K562 (cell line): Measurements from ENCODE around the gene SUMO3. TPM values are rescaled to one million over a fixed set of nuclear protein-coding genes. Genes with fewer than 3 reads are reported as not detected.

Experiments used
- ATAC-seq: fragments of 200-7000 bp; cut with Tn5 transposase; 3 replicates; pipeline ENCODE4 v1.9.1; 2020; ENCODE audit warnings: moderate library complexity
- BruUV-seq: library from RNA; stranded (reverse); fragments of 400-500 nt; replicated peaks from 2 replicates; lab custom pipeline; 2021; lab: Mats Ljungman, UMichigan
- CTCF ChIA-PET: fragments of 300-600 bp; formaldehyde crosslinking; extraction: SDS; loops from one replicate; lab custom pipeline; 2021; ENCODE audit warnings: low intra/inter-chr PET ratio; lab: Yijun Ruan, JAX
- POLR2A ChIA-PET: fragments of 300-600, 350-650 bp; sonication (Branson Sonifier 250); formaldehyde crosslinking; extraction: SDS; loops from one replicate; lab custom pipeline; 2021; ENCODE audit warnings: antibody characterized with exemption, inconsistent platforms; lab: Yijun Ruan, JAX
- DNase-seq, 4 experiments: peaks; one replicate each; pipeline versions ENCODE4 v3.0.0 to v3.0.0-alpha.2; 2011 to 2018; ENCODE audit warnings: low spot score in 3 of 4, mixed read lengths in 3 of 4; ENCODE audit errors: extremely low read depth in 1 of 4
- FAIRE-seq: peaks from 2 replicates; lab custom pipeline; 2011; peaks lifted over from hg19 to GRCh38; lab: Jason Lieb, UNC
- H2AFZ ChIP-seq: 2 replicates; pipeline ENCODE4 v1.6.0; 2011; ENCODE audit warnings: low read depth, low read length, control low read depth, inconsistent platforms
- H3K27ac ChIP-seq: fragments of 200-600 bp; 3 replicates; pipeline ENCODE4 v1.8.0; 2011; ENCODE audit warnings: low read depth, mild to moderate bottlenecking, control low read depth, inconsistent platforms, low read length, moderate library complexity, mixed read lengths; ENCODE audit errors: extremely low read depth
- H3K27me3 ChIP-seq, 2 experiments: fragments of 300-600 bp in 1 of 2; 2 replicates in 1 of 2; 3 replicates in 1 of 2; pipeline versions ENCODE4 v1.6.0 to v1.8.0; 2011; ENCODE audit warnings: inconsistent platforms in 2 of 2, low read length in 2 of 2, mild to moderate bottlenecking in 1 of 2, mixed read lengths in 1 of 2, moderate library complexity in 1 of 2; ENCODE audit not compliant: control insufficient read depth in 2 of 2, insufficient read depth in 2 of 2
- H3K36me3 ChIP-seq: fragments of 300-600 bp; 3 replicates; pipeline ENCODE4 v1.8.0; 2011; ENCODE audit warnings: mild to moderate bottlenecking, low read length, inconsistent platforms; ENCODE audit not compliant: control insufficient read depth, insufficient read depth
- H3K4me1 ChIP-seq, 2 experiments: fragments of 200-600 bp in 1 of 2; replicated peaks in 1 of 2; 2 replicates in 1 of 2; 3 replicates in 1 of 2; pipeline versions ENCODE4 v1.5.1 to v1.8.0; 2011; ENCODE audit warnings: inconsistent platforms in 2 of 2, low read length in 2 of 2, mild to moderate bottlenecking in 1 of 2, mixed read lengths in 1 of 2, moderate library complexity in 1 of 2; ENCODE audit not compliant: control insufficient read depth in 2 of 2, insufficient read depth in 2 of 2
- H3K4me2 ChIP-seq: 2 replicates; pipeline ENCODE4 v1.6.1; 2011; ENCODE audit warnings: low read length, control low read depth, inconsistent platforms, mixed read lengths; ENCODE audit not compliant: insufficient read depth
- H3K4me3 ChIP-seq: fragments of 200-600 bp; sonication (generic), shearing (Covaris generic); 2 replicates; pipeline ENCODE4 v1.5.1; 2016; ENCODE audit warnings: control low read depth, inconsistent platforms
- H3K79me2 ChIP-seq: fragments of 200-600 bp; 3 replicates; pipeline ENCODE4 v1.8.0; 2011; ENCODE audit warnings: low read length, inconsistent platforms; ENCODE audit not compliant: control insufficient read depth, insufficient read depth
- H3K9ac ChIP-seq, 2 experiments: 2 replicates each; pipeline versions ENCODE4 v1.6.0 to v1.6.1; 2011; ENCODE audit warnings: low read depth in 2 of 2, low read length in 2 of 2, control low read depth in 1 of 2, inconsistent platforms in 1 of 2, mild to moderate bottlenecking in 1 of 2, mixed read lengths in 1 of 2; ENCODE audit not compliant: insufficient read depth in 1 of 2
- H3K9me1 ChIP-seq: one replicate; pipeline ENCODE4 v1.6.0; 2011; ENCODE audit warnings: inconsistent platforms, mild to moderate bottlenecking, low read length, moderate library complexity; ENCODE audit not compliant: control insufficient read depth, insufficient read depth
- H3K9me3 ChIP-seq: replicated peaks from 2 replicates; pipeline ENCODE4 v1.5.1; 2011; ENCODE audit warnings: low read depth, low read length, inconsistent platforms; ENCODE audit not compliant: control insufficient read depth, insufficient read depth
- H4K20me1 ChIP-seq: replicated peaks from 2 replicates; pipeline ENCODE4 v1.6.1; 2011; ENCODE audit warnings: low read length, inconsistent platforms, mixed read lengths; ENCODE audit not compliant: control insufficient read depth, insufficient read depth
- MECOM ChIP-seq: fragments of 250-450 bp; sonication (Bioruptor Pico); IDR thresholded peaks from 2 replicates; pipeline ENCODE4 v1.8.0; 2022; ENCODE audit warnings: inconsistent platforms
- MTF1 ChIP-seq: fragments of 250-450 bp; sonication (Bioruptor Pico); IDR thresholded peaks from 2 replicates; pipeline ENCODE4 v1.9.0; 2021; ENCODE audit warnings: moderate library complexity, mild to moderate bottlenecking, inconsistent platforms, borderline replicate concordance
- POLR2G ChIP-seq: fragments of 200-400 bp; formaldehyde crosslinking; IDR thresholded peaks from 2 replicates; pipeline ENCODE4 v1.6.1; 2017; ENCODE audit warnings: low read depth, mild to moderate bottlenecking, antibody characterized with exemption, low read length, moderate library complexity
- RAD21 ChIP-seq, 2 experiments: fragments of 250-450 bp in 1 of 2; fragments of 450-650 bp in 1 of 2; sonication (Bioruptor Pico) in 1 of 2; formaldehyde crosslinking in 1 of 2; IDR thresholded peaks in 1 of 2; conservative IDR thresholded peaks in 1 of 2; 2 replicates each; pipeline versions ENCODE4 v1.4.0 to v1.8.0; 2020 to 2022; ENCODE audit warnings: mild to moderate bottlenecking in 2 of 2, moderate library complexity in 1 of 2
- ZEB2 ChIP-seq: fragments of 450-650 bp; IDR thresholded peaks from 2 replicates; pipeline ENCODE4 v1.6.1; 2016
- ZNF696 ChIP-seq: fragments of 250-450 bp; sonication (Bioruptor Pico); conservative IDR thresholded peaks from 2 replicates; pipeline ENCODE4 v1.4.0; 2020; ENCODE audit warnings: mild to moderate bottlenecking, moderate library complexity
- WGBS: fragments of 100-300 bp; shearing (Covaris generic); methylation state at CpG from one replicate; pipeline ENCODE4 v1.1.6; 2016; ENCODE audit warnings: low coverage, mixed read lengths; ENCODE audit not compliant: insufficient coverage; ENCODE audit errors: missing lambda C conversion rate; 5-methylcytosine and 5-hydroxymethylcytosine counted together
- in situ Hi-C: fragments of 300-500 bp; cut with MboI; formaldehyde crosslinking; loops from 4 replicates; pipeline ENCODE4 v1.15.0; 2018; ENCODE audit warnings: inconsistent platforms, mixed read lengths
- intact Hi-C: fragments of 100-400 bp; cut with micrococcal nuclease; formaldehyde crosslinking; loops from 2 replicates; pipeline ENCODE4 v1.14.2; 2022
- polyA plus RNA-seq, 8 experiments: library from polyadenylated mRNA; depleted of rRNA in 4 of 8; stranded (reverse) in 5 of 8; unstranded in 3 of 8; fragments of >200 nt; fragmentation: Nextera tagmentation in 2 of 8; fragmentation: Illumina TruSeq in 1 of 8; extraction: Ambion mirVana in 2 of 8; extraction: Trizol in 1 of 8; gene quantifications; 2 replicates each; pipeline versions ENCODE4 v1.2.1 to v1.2.3, GENCODE V29; 2011 to 2014; ENCODE audit warnings: inconsistent platforms in 1 of 8, missing spikeins in 1 of 8
- total RNA-seq, 7 experiments: library from RNA; depleted of rRNA in 6 of 7; stranded (reverse); fragments of >200 nt in 6 of 7; fragmentation: Illumina TruSeq in 2 of 7; extraction: Trizol in 2 of 7; gene quantifications; 2 replicates each; pipeline versions ENCODE4 v1.2.1 to v1.2.3, GENCODE V29; 2011 to 2021; ENCODE audit warnings: low replicate concordance in 1 of 7
- TF ChIP-seq, protein P1 (sequence below): fragments of 450-650 bp; IDR thresholded peaks from 2 replicates; pipeline ENCODE4 v1.6.1; 2017; ENCODE audit warnings: antibody characterized with exemption, mild to moderate bottlenecking
- TF ChIP-seq, protein P2 (sequence below): IDR thresholded peaks from 2 replicates; pipeline ENCODE4 v1.6.1; 2016; ENCODE audit warnings: missing genetic modification characterization, missing compliant biosample characterization
- TF ChIP-seq, protein P3 (sequence below): fragments of 250-450 bp; sonication (Bioruptor Pico); IDR thresholded peaks from 2 replicates; pipeline ENCODE4 v1.9.0; 2021; ENCODE audit warnings: mild to moderate bottlenecking

The SUMO3 gene
- total and polyA plus RNA-seq, 9 of the 15 experiments (the other 6 are each of a cell fraction or from before 2014, with no cell fraction given) = 13.9 to 143 (median 113) TPM

DNA sequence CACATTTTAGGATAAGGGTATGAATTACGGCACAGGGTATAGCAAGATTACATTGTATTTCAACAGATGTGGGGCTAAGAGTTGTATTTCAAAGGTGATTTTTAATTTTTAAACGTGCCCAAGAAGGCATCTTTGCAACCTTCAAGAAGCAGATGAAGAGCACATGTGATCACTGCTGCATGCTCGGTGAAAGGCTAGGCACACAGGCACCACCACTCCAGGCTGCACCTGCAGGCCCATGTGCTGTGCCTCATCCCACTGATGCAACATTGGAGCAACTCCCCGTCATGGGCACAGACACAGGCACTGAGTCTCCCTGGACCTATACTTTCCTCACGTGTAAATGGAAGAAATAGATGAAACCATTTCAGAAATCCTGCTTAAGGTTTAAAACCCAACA, 39.8 kb downstream of the SUMO3 start (continued):
- TF ChIP-seq, protein P1, sequence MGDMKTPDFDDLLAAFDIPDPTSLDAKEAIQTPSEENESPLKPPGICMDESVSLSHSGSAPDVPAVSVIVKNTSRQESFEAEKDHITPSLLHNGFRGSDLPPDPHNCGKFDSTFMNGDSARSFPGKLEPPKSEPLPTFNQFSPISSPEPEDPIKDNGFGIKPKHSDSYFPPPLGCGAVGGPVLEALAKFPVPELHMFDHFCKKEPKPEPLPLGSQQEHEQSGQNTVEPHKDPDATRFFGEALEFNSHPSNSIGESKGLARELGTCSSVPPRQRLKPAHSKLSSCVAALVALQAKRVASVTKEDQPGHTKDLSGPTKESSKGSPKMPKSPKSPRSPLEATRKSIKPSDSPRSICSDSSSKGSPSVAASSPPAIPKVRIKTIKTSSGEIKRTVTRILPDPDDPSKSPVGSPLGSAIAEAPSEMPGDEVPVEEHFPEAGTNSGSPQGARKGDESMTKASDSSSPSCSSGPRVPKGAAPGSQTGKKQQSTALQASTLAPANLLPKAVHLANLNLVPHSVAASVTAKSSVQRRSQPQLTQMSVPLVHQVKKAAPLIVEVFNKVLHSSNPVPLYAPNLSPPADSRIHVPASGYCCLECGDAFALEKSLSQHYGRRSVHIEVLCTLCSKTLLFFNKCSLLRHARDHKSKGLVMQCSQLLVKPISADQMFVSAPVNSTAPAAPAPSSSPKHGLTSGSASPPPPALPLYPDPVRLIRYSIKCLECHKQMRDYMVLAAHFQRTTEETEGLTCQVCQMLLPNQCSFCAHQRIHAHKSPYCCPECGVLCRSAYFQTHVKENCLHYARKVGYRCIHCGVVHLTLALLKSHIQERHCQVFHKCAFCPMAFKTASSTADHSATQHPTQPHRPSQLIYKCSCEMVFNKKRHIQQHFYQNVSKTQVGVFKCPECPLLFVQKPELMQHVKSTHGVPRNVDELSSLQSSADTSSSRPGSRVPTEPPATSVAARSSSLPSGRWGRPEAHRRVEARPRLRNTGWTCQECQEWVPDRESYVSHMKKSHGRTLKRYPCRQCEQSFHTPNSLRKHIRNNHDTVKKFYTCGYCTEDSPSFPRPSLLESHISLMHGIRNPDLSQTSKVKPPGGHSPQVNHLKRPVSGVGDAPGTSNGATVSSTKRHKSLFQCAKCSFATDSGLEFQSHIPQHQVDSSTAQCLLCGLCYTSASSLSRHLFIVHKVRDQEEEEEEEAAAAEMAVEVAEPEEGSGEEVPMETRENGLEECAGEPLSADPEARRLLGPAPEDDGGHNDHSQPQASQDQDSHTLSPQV = 0 out of 2 replicates have a peak, but pooled peaks have one; percentile 56

DNA sequence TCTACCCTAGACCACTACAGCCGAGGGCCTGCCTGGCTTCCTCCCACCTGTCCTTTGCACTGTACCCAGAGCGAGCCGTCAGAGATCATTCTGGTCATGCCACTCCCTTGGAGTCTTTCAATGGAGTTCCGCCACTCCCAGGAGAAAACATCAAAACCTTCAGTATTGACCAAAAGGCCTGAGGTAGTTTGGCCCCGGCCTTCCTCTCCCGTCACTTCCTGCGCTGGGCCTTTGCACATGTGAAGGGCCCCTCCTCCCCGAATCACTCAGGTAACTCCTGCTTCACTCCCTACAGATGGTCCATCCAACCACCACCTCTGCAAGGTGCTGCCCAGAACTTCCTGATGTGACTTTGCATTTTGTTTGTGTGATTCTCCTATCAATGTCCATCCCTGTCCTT, 42.9 kb downstream of the SUMO3 start:
- WGBS = 92% methylated on average over 8 of the region's 8 CpGs
- H3K4me2 ChIP-seq = no peak overlapping the region
- in situ Hi-C loops (no loop called here), intact Hi-C loops (no loop called here)
- H3K27me3 ChIP-seq = no peaks in the 10 kb centered on the region
- no peak for TF ChIP-seq POLR2G
- TF ChIP-seq, protein P2, sequence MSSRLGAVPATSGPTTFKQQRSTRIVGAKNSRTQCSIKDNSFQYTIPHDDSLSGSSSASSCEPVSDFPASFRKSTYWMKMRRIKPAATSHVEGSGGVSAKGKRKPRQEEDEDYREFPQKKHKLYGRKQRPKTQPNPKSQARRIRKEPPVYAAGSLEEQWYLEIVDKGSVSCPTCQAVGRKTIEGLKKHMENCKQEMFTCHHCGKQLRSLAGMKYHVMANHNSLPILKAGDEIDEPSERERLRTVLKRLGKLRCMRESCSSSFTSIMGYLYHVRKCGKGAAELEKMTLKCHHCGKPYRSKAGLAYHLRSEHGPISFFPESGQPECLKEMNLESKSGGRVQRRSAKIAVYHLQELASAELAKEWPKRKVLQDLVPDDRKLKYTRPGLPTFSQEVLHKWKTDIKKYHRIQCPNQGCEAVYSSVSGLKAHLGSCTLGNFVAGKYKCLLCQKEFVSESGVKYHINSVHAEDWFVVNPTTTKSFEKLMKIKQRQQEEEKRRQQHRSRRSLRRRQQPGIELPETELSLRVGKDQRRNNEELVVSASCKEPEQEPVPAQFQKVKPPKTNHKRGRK (tag) = no peak
- TF ChIP-seq, protein P3, sequence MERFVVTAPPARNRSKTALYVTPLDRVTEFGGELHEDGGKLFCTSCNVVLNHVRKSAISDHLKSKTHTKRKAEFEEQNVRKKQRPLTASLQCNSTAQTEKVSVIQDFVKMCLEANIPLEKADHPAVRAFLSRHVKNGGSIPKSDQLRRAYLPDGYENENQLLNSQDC = no peak
- no peak for TF ChIP-seq ZNF696 (CRISPR knock-in tag)
- TF ChIP-seq RAD21 (CRISPR knock-in tag; conservative IDR thresholded peaks at IDR 0.05 in 1 of 2, IDR thresholded peaks at IDR 0.05 in 1 of 2) = no peak
- no peak for TF ChIP-seq MTF1
- no peak for TF ChIP-seq ZEB2
- no peak for TF ChIP-seq MECOM (CRISPR knock-in tag)
- H3K36me3 ChIP-seq = peaks cover 91% of the 10 kb centered on the region
- CTCF ChIA-PET = no interaction called here
- H3K9me3 ChIP-seq = no peaks in the 10 kb centered on the region
- TSS peak; percentile 14 for BruUV-seq
- H4K20me1 ChIP-seq = no peaks in the 10 kb centered on the region
- no peak overlapping the region for H2AFZ ChIP-seq
- FAIRE-seq (peak; percentile 63), DNase-seq (no peak), ATAC-seq (no peak)
- POLR2A ChIA-PET = no interaction called here
- peaks cover 4% of the 10 kb centered on the region for H3K9me1 ChIP-seq
- H3K27ac ChIP-seq = no peak overlapping the region
- H3K4me3 ChIP-seq = no peak overlapping the region
- no peak overlapping the region for H3K9ac ChIP-seq
- H3K4me1 ChIP-seq = peaks cover 4 to 6% of the 10 kb centered on the region in 2 experiments; a peak in 3 of 5 replicates
- H3K79me2 ChIP-seq = peaks cover 23% of the 10 kb centered on the region
